Smooth muscle cell of the brain vasculature (primary cell): ENCODE measurements around the gene COPB1.

Experiments used
- DNase-seq: peaks from one replicate; pipeline ENCODE4 v3.0.0-alpha.2; 2012; ENCODE audit warnings: low read depth, low spot score

The COPB1 gene

DNA sequence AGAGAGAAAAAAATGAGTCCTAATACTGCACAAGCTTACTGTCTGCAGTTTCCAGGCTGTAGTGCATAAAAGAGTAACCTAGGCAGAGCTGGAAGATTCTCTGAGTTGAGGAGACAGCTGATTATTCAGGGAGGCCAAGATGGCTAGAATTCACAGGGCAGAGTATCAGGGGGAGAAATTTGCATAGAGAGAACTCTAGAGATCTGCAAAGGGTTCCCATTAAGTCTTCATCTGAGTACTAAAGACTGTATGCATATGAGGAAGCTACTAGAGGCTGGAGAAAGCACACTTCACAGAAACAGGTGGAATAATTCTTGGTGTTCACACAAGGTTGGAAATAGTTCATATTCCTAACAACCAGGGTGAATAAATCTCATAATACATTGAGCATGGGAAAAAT lies 74.0 kb downstream of the COPB1 start:
- DNase-seq, result no peak

DNA sequence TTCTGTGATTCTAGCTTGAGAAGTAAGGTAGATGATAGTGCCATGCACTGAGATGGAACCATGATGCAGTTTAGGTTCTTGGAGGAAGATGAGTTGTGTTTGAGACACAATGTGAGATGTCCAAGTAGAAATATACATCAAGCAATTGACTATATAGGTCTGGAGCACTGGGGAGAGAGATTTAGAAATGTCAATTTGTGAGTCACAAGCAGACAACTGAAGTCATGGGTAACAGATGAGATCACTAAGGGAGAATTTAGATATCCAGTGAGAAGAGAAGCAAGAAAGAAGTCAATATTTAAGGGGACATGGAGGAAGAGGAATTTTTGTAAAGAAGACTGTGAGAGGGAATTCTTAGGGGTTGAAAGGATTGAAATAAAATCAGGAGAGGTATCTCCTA lies 75.5 kb downstream of the COPB1 start:
- no peak for DNase-seq

DNA sequence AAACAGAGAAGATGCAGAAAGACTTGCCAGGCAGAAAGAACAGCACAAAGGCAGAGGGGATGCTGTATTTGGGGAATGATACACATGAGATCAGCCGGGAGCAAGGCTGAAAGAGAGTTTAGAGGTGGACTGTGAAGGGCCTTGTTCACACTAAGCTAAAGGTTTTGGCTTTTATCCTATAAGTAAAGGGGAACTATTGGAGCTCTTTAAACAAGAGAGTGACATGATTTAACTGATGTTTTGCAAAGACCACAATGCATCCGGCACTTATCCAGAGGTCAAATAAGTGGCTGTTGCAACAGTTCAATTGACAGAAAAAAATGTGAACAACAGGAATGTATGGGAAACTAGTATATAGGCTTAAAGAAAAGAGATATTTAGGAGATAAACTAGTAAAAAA lies 76.0 kb downstream of the COPB1 start:
- no peak for DNase-seq

DNA sequence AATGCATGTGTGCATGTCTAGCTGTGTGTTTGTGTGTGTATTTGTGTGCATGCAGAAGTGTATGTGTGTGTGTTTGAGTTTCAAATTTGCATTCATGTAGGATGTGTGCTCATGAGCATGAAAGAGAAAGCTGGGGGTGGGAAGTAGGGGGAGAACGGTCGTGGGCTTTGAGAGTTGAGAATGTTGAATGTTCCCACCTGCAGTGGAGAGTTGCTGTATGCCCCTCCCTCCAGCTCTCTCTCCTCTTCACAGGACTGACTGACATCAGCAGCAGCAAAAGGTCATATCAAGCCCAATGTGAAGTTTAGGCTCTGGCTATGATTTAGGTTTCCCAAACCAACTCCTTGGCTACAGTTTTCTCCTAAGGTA lies 76.8 kb downstream of the COPB1 start:
- DNase-seq, result no peak

DNA sequence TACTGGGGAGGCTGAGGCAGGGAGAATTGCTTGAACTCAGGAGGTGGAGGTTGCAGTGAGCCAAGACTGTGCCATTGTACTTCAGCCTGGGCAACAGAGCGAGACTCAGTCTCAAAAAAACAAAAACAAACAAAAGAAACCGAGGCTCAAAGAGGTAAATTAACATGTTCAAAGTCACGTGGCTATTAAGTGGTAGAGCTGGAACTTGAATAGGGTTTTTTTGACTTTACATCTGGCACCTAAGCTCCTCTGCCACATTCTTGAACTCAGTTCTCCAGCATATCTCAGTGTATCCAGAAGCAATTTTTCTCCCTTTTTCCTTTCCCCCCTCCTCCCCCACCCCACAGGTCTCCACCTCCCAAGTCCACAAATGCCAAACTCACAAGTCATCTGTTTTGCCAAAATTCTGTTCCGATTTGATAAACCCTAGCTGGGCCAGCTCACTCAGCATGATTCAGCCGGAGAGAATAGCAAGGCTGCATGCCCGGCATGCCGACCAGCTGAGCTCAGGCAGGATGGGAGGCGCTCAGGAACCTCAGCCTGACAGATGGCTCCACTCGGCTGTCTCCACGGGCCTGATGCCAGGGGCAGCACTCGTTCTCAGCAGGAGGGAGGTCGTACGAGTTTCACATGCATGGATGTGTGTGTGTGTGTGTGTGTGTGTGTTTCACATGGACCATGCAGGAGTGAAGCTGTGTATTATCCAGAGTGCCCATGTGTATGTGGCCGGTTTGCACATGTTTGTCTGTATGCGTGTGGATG lies 77.4 kb downstream of the COPB1 start:
- peak; percentile 88 for DNase-seq

DNA sequence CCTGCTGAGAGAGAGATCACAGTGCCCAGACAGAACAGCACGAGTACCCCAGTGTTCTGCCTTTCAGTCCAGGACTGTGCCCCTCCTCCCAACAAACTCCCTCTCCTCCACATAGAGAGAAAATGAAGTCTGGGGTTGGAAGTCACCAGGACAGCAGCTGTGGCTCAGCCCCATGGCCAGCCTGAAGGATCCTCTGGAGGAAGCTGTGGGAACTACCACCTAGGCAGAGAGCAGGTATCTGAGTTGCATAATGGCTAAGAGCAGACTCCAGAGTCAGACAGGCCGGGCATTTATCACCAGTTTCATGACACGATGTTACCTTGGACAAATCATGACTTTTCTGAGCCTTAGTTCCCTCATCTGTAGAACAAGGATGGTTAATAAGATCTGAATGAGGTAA lies 79.4 kb downstream of the COPB1 start:
- DNase-seq, result no peak

DNA sequence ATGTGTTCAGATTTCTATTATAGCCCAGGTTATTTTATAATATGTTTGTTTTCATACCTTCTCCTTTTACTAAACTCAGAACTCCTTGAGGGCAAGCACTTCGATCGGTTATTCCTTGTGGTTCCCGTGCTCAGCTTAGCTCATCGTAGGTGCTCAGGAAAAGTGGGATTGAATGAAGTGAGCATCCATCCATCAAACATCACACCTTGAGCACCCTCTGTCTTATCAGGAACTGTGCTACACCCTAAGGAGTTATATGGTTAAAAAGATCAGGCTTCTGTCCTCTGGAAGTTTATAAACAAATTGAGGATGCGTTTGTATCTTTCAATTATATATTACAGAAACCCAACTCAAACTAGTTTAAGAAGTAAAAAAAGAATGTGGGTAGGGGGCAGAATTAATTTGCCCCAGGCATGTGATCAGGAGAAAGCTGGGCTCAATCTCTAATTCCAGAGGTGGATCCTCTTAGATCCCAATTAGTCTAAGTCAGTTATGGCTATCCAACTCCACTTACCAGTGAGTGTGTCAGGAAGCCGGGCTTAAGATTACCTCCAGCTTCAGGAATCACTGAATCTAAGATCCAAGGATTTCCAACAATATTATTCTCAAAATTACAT lies 80.7 kb downstream of the COPB1 start:
- no peak for DNase-seq

DNA sequence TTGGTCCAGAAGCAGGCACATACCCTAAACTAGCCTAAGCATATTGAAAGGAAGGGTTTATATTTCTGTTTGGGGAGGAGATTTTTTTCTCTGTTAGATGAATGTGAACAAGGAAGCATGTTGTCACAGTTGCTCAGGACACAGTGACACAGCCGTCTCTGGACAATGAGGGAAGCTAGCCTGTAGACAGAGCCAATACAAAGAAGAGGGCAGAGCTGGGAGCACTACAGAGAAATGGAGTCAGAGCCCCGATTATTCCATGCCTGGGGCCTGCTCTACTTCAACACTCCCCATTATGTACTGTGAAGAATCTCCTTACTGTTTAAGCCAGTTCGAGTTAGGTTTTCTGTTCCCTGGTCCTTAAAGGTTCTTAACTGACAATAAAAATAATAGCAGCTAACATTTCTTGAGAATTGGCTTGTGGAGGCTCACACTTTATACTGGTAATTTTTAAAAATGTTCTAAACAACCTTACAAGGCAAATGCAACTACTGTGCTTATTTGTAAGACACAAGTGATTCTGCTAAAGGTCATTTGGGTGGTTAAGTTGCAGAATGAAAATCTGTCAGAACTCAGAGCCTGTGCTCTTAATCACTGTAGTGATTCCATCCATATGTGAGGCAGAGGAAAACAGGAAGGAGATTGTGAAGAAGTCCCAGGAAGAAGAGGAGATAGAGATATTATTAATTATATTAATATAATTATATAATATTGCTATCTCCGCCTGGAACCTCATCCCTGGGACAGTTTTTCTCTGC lies 81.8 kb downstream of the COPB1 start:
- DNase-seq, result no peak

DNA sequence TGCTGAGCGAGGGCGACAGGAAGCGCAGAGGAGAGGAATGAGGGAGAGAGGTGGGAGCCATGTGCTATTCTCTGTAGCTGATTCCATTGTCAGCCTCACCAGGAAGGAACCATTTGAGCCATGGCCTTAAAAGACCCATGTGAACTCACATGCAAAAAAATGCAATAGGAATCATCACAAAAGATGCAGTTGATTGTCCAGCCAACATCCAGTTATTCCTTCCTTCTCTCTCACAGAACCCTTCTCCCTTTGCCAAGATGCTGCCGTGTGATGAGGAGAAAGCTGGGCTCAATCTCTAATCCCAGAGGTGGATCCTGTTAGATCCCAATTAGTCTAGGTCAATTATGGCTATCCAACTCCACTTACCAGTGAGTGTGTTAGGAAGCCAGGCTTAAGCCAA lies 82.4 kb downstream of the COPB1 start:
- DNase-seq, result no peak

DNA sequence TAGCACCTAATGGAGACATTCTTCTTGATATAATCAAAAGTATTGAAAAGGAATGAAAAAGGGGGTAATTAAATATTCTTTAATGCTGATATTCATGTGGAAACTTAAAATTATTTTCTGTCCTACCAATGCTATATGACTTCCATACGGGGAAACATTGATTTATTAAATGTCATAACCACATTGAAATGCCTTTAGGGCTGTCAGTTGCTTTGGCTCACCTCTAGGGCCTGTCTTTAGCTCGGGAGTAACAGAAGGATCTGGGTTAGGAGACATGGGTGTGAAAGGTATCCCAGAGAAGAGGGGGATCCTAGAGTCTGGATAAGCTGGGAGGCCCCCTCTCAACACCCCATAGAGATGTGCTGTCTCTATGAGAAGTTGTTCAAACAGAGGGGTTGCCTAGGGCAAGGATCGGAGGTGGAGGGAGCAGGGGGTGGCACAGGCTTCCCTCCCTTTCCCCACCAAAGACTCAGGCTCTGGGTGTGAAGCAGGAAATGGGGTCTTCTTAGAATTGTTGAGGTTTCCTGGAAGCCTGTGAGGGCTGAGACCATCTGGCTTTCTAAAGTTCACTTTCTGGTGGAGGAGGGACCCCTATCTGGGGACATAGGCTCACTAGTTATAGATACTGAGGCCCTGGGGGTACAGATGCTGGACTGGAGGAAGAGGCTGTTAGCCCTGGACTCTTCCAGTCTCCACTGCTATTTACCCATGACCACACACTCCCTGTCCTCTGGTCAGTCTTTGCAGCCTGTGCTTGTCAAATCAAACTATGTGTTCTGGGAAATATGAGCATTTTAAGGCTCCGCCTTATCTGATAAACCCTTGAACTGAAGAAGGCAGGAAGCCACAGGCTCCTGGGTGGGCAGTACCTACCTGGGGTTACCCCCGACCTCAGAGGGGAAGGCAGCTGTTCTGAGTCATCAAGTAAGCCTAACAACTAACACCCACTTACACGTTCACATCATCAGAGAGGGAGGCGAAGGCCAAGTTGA lies 84.8 kb downstream of the COPB1 start:
- no peak for DNase-seq

DNA sequence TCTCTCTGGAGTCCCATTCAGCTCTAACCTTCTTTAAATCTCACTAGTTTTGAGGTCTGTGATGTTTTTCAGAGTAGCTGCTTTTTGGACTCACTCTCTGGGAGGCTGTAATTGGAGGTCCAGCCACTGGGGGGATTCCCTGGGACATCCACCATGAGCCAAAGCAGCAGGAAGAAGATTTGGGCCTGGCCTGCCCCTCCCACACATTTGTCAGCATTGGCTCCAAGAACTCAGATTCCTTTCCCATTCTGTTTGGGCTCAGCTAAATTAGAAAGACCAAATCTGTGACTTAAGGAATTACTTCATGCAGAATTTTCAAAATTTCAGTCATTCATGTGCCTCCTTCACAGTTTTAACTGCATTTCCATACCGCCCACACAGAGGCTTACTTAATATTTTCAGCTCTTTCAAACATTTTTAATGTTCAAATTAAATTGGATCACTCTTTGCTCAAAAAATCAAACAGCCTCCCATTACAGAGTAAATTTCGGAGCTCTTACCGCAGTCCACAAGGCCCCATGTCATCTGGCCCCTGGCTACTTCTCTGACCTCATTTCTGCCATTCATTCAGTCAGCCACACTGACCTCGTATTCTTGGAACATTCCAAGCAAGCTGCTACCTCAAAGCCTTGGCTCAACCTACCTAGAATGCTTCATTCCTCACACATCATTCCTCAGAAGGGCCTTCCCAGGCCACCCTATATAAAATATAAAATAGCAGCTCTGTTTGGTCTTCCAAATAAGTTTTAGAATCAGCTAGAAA lies 86.1 kb downstream of the COPB1 start:
- DNase-seq, result no peak

DNA sequence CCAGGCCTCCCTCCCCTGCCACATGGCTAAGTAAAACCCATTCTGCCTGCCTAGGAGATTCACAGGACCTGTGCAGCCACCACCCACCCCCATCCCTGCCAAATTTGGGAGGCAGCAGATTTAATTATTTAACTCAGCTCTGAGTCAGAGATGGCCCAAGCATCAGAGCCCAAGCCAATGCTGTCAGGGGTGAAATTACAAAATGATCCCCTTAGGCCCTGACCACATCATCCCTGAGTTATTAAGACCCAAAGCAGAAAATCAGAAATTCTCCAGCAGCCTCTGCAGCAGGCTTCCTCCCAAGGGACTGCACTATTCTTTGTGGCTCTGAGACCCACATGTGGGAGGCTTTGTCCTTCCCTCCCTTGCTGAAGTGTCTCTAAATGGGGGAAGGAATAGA lies 87.8 kb downstream of the COPB1 start:
- DNase-seq, result no peak

DNA sequence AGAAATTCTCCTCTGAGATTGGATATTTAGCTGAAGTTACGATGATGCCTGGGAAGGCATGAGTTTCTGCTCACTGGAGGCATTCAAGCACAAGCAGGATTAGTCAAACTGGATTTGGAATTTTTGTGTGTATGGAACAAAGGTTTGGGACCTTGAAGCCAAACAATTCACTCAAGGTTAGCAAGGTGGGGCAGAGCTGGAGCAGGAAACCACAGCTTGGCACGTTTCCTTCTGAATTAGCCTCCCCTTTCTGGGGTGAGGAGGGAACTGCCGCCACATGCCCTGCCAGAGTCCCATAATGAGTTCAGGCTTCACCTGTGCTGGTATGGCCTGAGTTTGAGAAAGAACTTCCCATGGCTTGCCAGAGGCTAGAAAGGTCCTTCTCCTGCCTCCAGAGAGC lies 89.7 kb downstream of the COPB1 start:
- no peak for DNase-seq

DNA sequence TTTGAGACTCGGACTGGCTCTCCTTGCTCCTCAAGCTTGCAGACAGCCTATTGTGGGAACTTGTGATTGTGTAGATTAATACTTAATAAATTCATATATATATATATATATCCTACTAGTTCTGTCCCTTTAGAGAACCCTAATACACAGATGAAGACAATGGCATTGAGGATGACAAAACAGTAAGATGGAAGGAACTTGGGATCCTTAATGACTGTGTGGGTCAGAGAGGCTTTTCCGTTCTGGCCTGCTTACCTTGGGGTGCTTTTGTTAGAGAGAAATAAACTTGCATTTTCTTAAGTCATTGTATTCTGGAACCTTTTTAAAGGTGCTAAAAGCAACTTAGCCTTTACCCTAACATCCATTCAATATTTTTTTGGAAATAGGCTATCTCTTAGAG lies 91.0 kb downstream of the COPB1 start:
- no peak for DNase-seq
